CD4-positive, CD25-positive, alpha-beta regulatory T cell (primary cell): ENCODE results near the gene BACH2. TPM values are rescaled to one million over a fixed set of nuclear protein-coding genes. Genes with fewer than 3 reads are reported as not detected.
A peak's percentile ranks its signal among the peaks of the same experiment; 100 is the strongest.

ENCODE experiments used
- ATAC-seq, 2 donors: fragments of 150-1000 bp; cut with Tn5 transposase; one replicate each; pipeline ENCODE4 v1.10.0; 2021; ENCODE audit warnings: low read depth in 2 of 2, moderate number of reproducible peaks in 2 of 2, moderate library complexity in 1 of 2
- DNase-seq, 3 donors: peaks; one replicate each; pipeline versions ENCODE4 v3.0.0 to v3.0.0-alpha.2; 2012 to 2022; ENCODE audit warnings: mixed read lengths in 1 of 3
- H3K27ac ChIP-seq: one replicate; pipeline ENCODE4 v1.7.0; 2013; ENCODE audit warnings: mild to moderate bottlenecking, low read length; ENCODE audit not compliant: insufficient read depth, poor library complexity, severe bottlenecking
- H3K27me3 ChIP-seq: one replicate; pipeline ENCODE4 v1.7.0; 2013; ENCODE audit warnings: low read length; ENCODE audit not compliant: control insufficient read depth, insufficient read depth
- H3K36me3 ChIP-seq: one replicate; pipeline ENCODE4 v1.7.0; 2013; ENCODE audit warnings: mild to moderate bottlenecking, low read length, moderate library complexity; ENCODE audit not compliant: control insufficient read depth, insufficient read depth
- H3K4me1 ChIP-seq: 2 replicates; pipeline ENCODE4 v1.7.0; 2013; ENCODE audit warnings: mild to moderate bottlenecking, low read length; ENCODE audit not compliant: insufficient read depth, control insufficient read depth, poor library complexity, severe bottlenecking
- H3K4me3 ChIP-seq: one replicate; pipeline ENCODE4 v1.7.0; 2013; ENCODE audit warnings: low read depth, mild to moderate bottlenecking, low read length, moderate library complexity
- H3K9me3 ChIP-seq, 2 experiments: 1 replicate in 1 of 2; 2 replicates in 1 of 2; pipeline ENCODE4 v1.7.0; 2013; ENCODE audit warnings: low read length in 2 of 2, mild to moderate bottlenecking in 1 of 2, moderate library complexity in 1 of 2; ENCODE audit not compliant: control insufficient read depth in 2 of 2
- H3K27ac Mint-ChIP-seq, 3 donors: one replicate each; pipeline ENCODE4 v1.8.0; 2020 to 2022; ENCODE audit warnings: mild to moderate bottlenecking in 3 of 3, mixed read lengths in 3 of 3, moderate library complexity in 2 of 3
- H3K27me3 Mint-ChIP-seq: one replicate; pipeline ENCODE4 v1.8.0; 2022; ENCODE audit warnings: mild to moderate bottlenecking, mixed read lengths
- H3K36me3 Mint-ChIP-seq: one replicate; pipeline ENCODE4 v1.8.0; 2020; ENCODE audit warnings: mixed read lengths
- H3K4me1 Mint-ChIP-seq, 4 donors: one replicate each; pipeline ENCODE4 v1.8.0; 2020 to 2022; ENCODE audit warnings: mixed read lengths in 4 of 4, mild to moderate bottlenecking in 1 of 4
- H3K4me3 Mint-ChIP-seq, 4 donors: one replicate each; pipeline ENCODE4 v1.8.0; 2020 to 2022; ENCODE audit warnings: mild to moderate bottlenecking in 4 of 4, mixed read lengths in 4 of 4, moderate library complexity in 3 of 4
- H3K9me3 Mint-ChIP-seq, 7 donors: one replicate each; pipeline ENCODE4 v1.8.0; 2020 to 2022; ENCODE audit warnings: mixed read lengths in 7 of 7, mild to moderate bottlenecking in 3 of 7, moderate library complexity in 2 of 7
- polyA plus RNA-seq, 4 donors: library from polyadenylated mRNA; unstranded; fragments of 300-500 nt; fragmentation: Illumina TruSeq; gene quantifications; one replicate each; pipeline ENCODE4 v1.2.3, GENCODE V29; 2021
- total RNA-seq: library from RNA; stranded (reverse); gene quantifications from one replicate; pipeline ENCODE4 v1.2.3, GENCODE V29; 2022

Gene BACH2
- total and polyA plus RNA-seq, 5 donors from 2014 or later: 3.8 to 51.3 (median 7.1) TPM

DNA sequence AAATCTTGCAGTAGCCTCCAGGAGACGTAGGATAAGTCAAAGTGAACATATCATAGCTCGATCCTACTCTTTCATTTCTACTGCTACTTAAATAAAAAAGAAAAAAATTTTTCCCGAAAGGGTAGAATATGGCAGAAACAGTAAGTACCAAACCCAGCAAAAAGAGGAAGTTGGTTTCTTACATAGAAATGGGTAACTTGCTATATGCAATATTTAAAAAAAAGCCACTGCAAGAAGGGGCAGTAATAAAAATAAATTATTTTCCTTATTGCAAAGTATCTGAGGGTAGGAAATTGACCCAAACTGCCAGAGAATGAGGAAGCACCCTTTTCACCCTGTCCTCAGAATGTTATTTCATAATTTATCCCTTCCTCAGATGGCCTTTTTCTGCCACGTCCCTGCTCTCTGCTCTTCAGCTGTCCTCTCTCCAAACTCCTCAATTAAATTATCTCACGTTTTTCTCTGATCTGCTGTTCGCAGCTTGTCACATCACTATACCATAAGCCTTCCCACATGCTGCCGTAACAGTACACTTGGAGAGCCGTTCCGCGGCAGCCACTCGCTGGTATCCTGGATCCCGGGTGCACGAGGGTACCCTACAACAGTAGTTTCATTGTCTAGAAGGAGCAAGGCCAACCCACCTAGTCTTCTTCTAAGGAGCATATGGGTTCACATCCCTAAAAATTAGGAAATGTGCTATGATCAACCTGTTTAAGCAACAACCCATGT is 149.6 kb downstream of the BACH2 start:
- Mint-ChIP-seq H3K27me3 (peaks cover 24% of the 10 kb centered on the region), H3K4me3 (no peak overlapping the region), H3K36me3 (no peaks in the 10 kb centered on the region), H3K4me1 (peaks cover 0 to 55% (median 22%) of the 10 kb centered on the region in 4 donors), H3K9me3 (peaks cover 0 to 2% (median 0%) of the 10 kb centered on the region in 7 donors), H3K27ac (no peak overlapping the region)
- Histone ChIP-seq H3K4me1 (no peaks in the 10 kb centered on the region), H3K4me3 (no peak overlapping the region), H3K36me3 (no peaks in the 10 kb centered on the region), H3K27me3 (no peaks in the 10 kb centered on the region), H3K9me3 (no peaks in the 10 kb centered on the region), H3K27ac (no peak overlapping the region)
- ATAC-seq (no peak), DNase-seq (no peak)

GRCh38 chr6:90146024-90146423 is 150.6 kb downstream of the BACH2 start:
- no peaks in the 10 kb centered on the region for H3K9me3 ChIP-seq
- no peaks in the 10 kb centered on the region for H3K4me1 ChIP-seq
- DNase-seq (no peak), ATAC-seq (no peak)
- H3K27ac ChIP-seq: no peak overlapping the region
- no peak overlapping the region for H3K4me3 Mint-ChIP-seq
- no peaks in the 10 kb centered on the region for H3K36me3 ChIP-seq
- peaks cover 0 to 55% (median 22%) of the 10 kb centered on the region in 4 donors for H3K4me1 Mint-ChIP-seq
- H3K36me3 Mint-ChIP-seq: no peaks in the 10 kb centered on the region
- H3K4me3 ChIP-seq: no peak overlapping the region
- H3K27me3 ChIP-seq: no peaks in the 10 kb centered on the region
- peaks cover 24% of the 10 kb centered on the region for H3K27me3 Mint-ChIP-seq
- H3K27ac Mint-ChIP-seq: no peak overlapping the region
- H3K9me3 Mint-ChIP-seq: peaks cover 0 to 2% (median 0%) of the 10 kb centered on the region in 7 donors

DNA sequence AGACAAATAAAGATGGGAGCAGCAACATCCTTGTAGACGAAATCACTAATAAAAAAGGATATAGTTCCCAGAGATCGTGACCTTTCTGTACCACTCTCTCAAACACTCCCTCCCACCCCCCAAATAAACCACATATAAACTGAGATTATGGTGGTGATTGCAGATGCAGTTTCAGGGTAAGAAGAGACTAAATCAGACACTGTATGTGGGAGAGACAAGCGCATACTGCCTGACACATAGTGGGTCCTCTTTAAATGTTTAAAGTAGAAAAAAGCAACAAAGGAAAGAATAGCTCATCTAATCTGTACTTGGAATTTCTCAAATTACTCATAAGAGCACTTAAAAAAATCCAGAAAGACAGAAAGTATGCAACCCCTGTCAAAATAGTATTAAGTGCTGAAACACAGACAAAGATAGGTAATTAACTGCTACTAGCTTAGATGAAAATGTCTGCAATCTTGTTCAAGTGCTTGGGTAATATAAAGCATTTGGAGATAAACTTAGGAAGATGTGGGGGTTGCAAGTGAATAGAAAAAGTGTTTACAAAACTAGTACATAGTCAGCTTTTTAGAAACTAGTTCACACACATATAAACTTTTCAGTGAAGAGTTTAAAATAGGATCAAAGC is 151.6 kb downstream of the BACH2 start:
- Mint-ChIP-seq H3K27me3 (peaks cover 24% of the 10 kb centered on the region), H3K9me3 (peaks cover 0 to 2% (median 0%) of the 10 kb centered on the region in 7 donors), H3K4me3 (no peak overlapping the region), H3K4me1 (peaks cover 0 to 55% (median 24%) of the 10 kb centered on the region in 4 donors), H3K36me3 (no peaks in the 10 kb centered on the region), H3K27ac (peak overlapping the region in 1 of 3 donors; percentile 54)
- ATAC-seq (no peak), DNase-seq (no peak)
- no peaks in the 10 kb centered on the region for H3K27me3 ChIP-seq
- H3K4me1 ChIP-seq: no peaks in the 10 kb centered on the region
- H3K9me3 ChIP-seq: no peaks in the 10 kb centered on the region
- no peak overlapping the region for H3K4me3 ChIP-seq
- no peaks in the 10 kb centered on the region for H3K36me3 ChIP-seq
- H3K27ac ChIP-seq: no peak overlapping the region

DNA sequence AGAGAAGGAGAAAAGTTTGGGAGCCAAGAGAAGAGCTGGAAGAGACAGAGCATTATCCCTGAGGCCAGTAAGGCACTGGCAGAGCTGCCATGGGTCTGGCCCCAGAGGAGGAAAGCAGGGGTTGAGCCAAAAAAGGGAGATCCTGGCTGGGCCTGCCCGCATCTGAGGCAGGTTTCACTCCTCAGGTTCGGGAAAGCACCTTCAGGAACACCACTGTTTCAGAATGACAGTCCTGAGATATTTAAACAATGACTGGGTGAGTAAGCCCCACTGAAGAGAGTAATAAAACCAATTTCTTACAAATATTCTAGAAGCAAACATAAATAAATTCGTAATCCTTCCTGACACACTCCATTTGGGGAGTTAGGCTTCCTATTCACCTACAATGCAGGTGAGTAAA is 152.2 kb downstream of the BACH2 start:
- DNase-seq (no peak), ATAC-seq (no peak)
- no peaks in the 10 kb centered on the region for H3K4me1 ChIP-seq
- no peaks in the 10 kb centered on the region for H3K27me3 ChIP-seq
- peaks cover 24% of the 10 kb centered on the region for H3K27me3 Mint-ChIP-seq
- no peak overlapping the region for H3K4me3 Mint-ChIP-seq
- H3K4me3 ChIP-seq: no peak overlapping the region
- H3K4me1 Mint-ChIP-seq: peaks cover 0 to 55% (median 23%) of the 10 kb centered on the region in 4 donors
- peaks cover 0 to 2% (median 0%) of the 10 kb centered on the region in 7 donors for H3K9me3 Mint-ChIP-seq
- no peaks in the 10 kb centered on the region for H3K9me3 ChIP-seq
- H3K36me3 Mint-ChIP-seq: no peaks in the 10 kb centered on the region
- no peak overlapping the region for H3K27ac ChIP-seq
- no peaks in the 10 kb centered on the region for H3K36me3 ChIP-seq
- H3K27ac Mint-ChIP-seq: peak overlapping the region in 1 of 3 donors; percentile 54

- no peaks in the 10 kb centered on the region for H3K36me3 ChIP-seq
- Mint-ChIP-seq H3K36me3 (no peaks in the 10 kb centered on the region), H3K4me3 (no peak overlapping the region), H3K9me3 (peaks cover 0 to 2% (median 0%) of the 10 kb centered on the region in 7 donors), H3K4me1 (peaks cover 5 to 54% (median 32%) of the 10 kb centered on the region in 4 donors), H3K27ac (no peak overlapping the region), H3K27me3 (peaks cover 18% of the 10 kb centered on the region)
- H3K4me3 ChIP-seq: no peak overlapping the region
- H3K4me1 ChIP-seq: peaks cover 6% of the 10 kb centered on the region
- ATAC-seq (no peak), DNase-seq (no peak)
- H3K9me3 ChIP-seq: no peaks in the 10 kb centered on the region
- H3K27ac ChIP-seq: no peak overlapping the region
- H3K27me3 ChIP-seq: no peaks in the 10 kb centered on the region
Measured at GRCh38 chr6:90140683-90141082, 156.0 kb downstream of the BACH2 start.

DNA sequence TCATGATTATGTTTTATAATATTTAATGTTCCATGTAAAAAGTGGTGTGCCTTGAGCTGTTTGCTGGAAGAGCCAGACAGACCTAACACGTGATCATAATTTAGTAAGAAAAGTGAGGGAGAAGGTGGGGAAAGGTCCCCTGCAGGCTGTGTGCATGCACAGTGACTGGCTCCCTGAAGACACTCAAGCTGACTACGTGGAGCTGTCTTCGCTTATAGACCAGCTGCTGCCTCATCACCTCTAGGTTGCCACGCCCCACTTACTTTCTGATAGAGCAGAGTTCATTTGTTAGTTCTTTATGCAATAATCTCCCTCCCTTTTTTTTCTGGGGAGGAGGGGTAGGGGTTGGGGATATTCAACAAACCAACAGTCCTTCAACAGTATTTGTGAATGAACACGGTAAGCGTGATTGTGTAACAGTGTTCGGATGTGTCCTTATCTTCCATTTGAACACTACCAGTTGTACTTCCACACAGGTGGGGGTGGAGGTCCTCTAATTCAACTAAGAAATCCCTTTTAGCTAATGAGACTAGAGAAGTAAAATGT is 157.3 kb downstream of the BACH2 start:
- H3K4me1 ChIP-seq: peaks cover 6% of the 10 kb centered on the region
- ATAC-seq (no peak), DNase-seq (no peak)
- Mint-ChIP-seq H3K9me3 (peaks cover 0 to 2% (median 0%) of the 10 kb centered on the region in 7 donors), H3K27me3 (peaks cover 12% of the 10 kb centered on the region), H3K36me3 (no peaks in the 10 kb centered on the region), H3K4me1 (peaks cover 5 to 49% (median 30%) of the 10 kb centered on the region in 4 donors), H3K27ac (no peak overlapping the region), H3K4me3 (peak overlapping the region in 1 of 4 donors; percentile 4)
- H3K9me3 ChIP-seq: no peaks in the 10 kb centered on the region
- no peaks in the 10 kb centered on the region for H3K27me3 ChIP-seq
- H3K4me3 ChIP-seq: no peak overlapping the region
- no peaks in the 10 kb centered on the region for H3K36me3 ChIP-seq
- H3K27ac ChIP-seq: no peak overlapping the region

DNA sequence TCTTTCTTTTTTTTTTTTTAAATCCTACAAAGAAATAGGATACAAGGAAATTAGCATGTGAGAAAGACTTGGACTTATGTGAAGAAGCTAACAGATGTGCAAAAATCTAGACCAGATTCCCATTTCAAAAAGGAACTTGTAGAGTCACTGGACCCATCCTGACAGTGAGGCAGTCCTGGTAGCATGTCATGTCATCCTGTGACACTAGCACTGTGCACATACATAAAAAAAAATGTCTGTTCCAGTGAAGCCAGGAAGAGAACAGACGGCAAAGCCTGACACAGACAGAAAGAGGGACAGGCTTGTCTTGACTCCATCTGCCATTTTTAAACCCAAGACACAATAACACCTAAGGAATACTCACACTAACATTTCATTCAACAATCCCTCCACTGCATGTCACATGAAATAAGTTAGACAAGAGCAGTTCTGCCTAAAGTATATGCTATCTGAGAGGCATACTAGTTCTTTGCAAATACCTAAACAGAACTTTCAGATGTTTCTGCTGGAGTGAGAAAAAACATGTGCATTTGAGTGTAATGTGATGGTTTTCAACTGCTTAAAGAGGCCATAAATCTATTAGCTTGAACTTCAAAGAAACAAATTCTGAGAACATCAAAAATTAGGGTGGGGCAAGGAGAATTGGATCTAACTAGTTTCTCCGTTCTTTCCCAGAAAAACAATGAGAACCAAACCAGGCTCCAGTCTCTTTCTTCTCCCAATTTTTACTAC is 159.6 kb downstream of the BACH2 start:
- H3K36me3 ChIP-seq: no peaks in the 10 kb centered on the region
- peaks cover 5 to 61% (median 36%) of the 10 kb centered on the region in 4 donors for H3K4me1 Mint-ChIP-seq
- no peak overlapping the region for H3K27ac ChIP-seq
- DNase-seq: no peak
- peaks cover 0 to 1% (median 0%) of the 10 kb centered on the region in 7 donors for H3K9me3 Mint-ChIP-seq
- H3K27ac Mint-ChIP-seq: no peak overlapping the region
- H3K4me3 ChIP-seq: no peak overlapping the region
- no peak for ATAC-seq
- no peaks in the 10 kb centered on the region for H3K9me3 ChIP-seq
- H3K4me1 ChIP-seq: peaks cover 6% of the 10 kb centered on the region
- H3K27me3 Mint-ChIP-seq: no peaks in the 10 kb centered on the region
- no peak overlapping the region for H3K4me3 Mint-ChIP-seq
- no peaks in the 10 kb centered on the region for H3K27me3 ChIP-seq
- H3K36me3 Mint-ChIP-seq: no peaks in the 10 kb centered on the region
